Muscle layer of colon (tissue), 2 donors: ENCODE measurements around the gene PDGFA.
A peak's percentile ranks its signal among the peaks of the same experiment; 100 is the strongest.

Experiments
- H3K27ac ChIP-seq: one replicate; pipeline ENCODE4 v1.7.0; 2013; ENCODE audit warnings: low read depth, mild to moderate bottlenecking, low read length, moderate library complexity
- H3K27me3 ChIP-seq, 2 donors: one replicate each; pipeline ENCODE4 v1.7.0; 2013; ENCODE audit warnings: low read length in 2 of 2, mild to moderate bottlenecking in 2 of 2; ENCODE audit not compliant: insufficient read depth in 2 of 2, control insufficient read depth in 1 of 2
- H3K36me3 ChIP-seq: one replicate; pipeline ENCODE4 v1.7.0; 2013; ENCODE audit warnings: mild to moderate bottlenecking, low read length; ENCODE audit not compliant: insufficient read depth
- H3K4me1 ChIP-seq: one replicate; pipeline ENCODE4 v1.7.0; 2013; ENCODE audit warnings: mild to moderate bottlenecking, low read length; ENCODE audit not compliant: insufficient read depth
- H3K4me3 ChIP-seq, 2 donors: one replicate each; pipeline ENCODE4 v1.7.0; 2013; ENCODE audit warnings: low read length in 2 of 2, low read depth in 1 of 2, mild to moderate bottlenecking in 1 of 2, moderate library complexity in 1 of 2
- H3K9ac ChIP-seq: one replicate; pipeline ENCODE4 v1.7.0; 2013; ENCODE audit warnings: low read length
- H3K9me3 ChIP-seq: one replicate; pipeline ENCODE4 v1.7.0; 2013; ENCODE audit warnings: mild to moderate bottlenecking, low read length
- donor health status: abdominal sarcoma.
- donor health status: Adenocarcinoma of cecum.

Gene PDGFA

DNA sequence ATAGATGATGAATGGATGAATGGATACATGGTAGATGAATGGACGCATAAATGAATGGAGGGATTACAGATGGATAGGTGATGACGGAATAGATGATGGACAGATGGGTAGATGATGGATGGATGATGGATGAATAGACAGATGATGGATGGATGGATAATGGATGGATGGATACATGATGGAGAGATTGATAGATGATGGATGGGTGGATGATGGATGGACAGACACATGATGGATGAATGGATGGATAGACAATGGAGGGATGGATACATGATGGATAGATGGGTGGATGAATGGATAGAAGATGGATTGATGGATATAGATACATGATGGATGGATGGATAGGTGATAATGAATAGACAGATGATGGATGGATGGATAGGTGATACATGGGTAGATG lies 8.8 kb upstream of the PDGFA start:
- Histone ChIP-seq H3K27ac (no peak overlapping the region), H3K4me3 (no peak overlapping the region), H3K4me1 (no peaks in the 10 kb centered on the region), H3K27me3 (peaks cover 0 to 7% of the 10 kb centered on the region in 2 donors), H3K9ac (no peak overlapping the region), H3K36me3 (no peaks in the 10 kb centered on the region), H3K9me3 (no peaks in the 10 kb centered on the region)

DNA sequence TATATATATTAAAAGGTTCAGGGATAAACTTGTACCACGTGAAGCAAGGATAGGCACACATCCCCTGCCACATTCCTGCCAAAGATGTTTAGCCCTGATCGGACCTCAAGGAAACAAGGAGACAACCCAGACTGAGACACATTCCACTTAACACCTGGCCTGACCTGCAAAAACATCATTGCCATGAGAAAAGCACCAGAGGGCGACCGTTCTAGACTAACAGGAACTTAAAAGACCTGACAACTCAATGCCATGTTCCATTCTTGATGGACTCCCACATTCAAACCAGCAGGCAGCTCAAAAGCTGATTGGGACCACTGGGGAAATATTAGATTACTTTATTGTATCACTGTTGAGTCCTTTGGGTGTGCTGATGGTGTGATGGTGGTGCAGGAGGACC lies 8.1 kb upstream of the PDGFA start:
- peaks cover 0 to 11% of the 10 kb centered on the region in 2 donors for H3K27me3 ChIP-seq
- H3K9ac ChIP-seq: no peak overlapping the region
- H3K4me1 ChIP-seq: no peaks in the 10 kb centered on the region

DNA sequence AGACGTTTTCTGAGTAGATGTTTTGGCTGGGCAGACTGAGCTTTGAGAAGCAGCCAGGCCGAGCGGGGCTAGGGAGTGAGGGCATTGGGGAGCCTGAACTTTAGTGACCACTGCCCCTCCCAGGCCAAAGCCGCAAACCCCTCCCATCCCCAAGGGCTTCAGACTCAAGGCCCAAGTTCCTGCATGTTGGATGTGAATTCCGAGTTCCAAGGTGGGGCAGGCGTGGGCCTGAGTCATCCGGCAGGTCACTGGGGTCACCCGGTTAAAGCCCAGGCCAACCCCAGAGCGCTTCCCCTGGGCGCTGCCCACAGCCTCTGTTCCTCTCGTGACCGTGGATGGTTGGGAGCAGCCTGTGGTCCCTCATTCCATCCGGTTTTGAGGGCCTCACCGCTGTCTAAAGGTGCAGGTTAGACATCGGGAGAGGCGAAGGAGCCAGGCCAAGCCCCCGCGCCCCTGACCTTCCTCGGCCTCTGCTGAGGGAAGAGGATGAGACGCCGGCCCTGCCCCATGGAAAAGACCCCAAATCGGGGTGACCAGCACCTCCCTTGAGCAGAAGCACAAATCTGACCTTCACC lies 6.9 kb upstream of the PDGFA start:
- no peaks in the 10 kb centered on the region for H3K9me3 ChIP-seq
- H3K27ac ChIP-seq: no peak overlapping the region
- no peak overlapping the region for H3K4me3 ChIP-seq
- H3K9ac ChIP-seq: no peak overlapping the region
- no peaks in the 10 kb centered on the region for H3K36me3 ChIP-seq
- H3K27me3 ChIP-seq: peaks cover 0 to 23% of the 10 kb centered on the region in 2 donors
- peaks cover under 1% of the 10 kb centered on the region for H3K4me1 ChIP-seq

More for the DNA sequence above, 8.1 kb upstream of the PDGFA start:
- no peaks in the 10 kb centered on the region for H3K36me3 ChIP-seq
- no peaks in the 10 kb centered on the region for H3K9me3 ChIP-seq
- no peak overlapping the region for H3K4me3 ChIP-seq
- no peak overlapping the region for H3K27ac ChIP-seq

DNA sequence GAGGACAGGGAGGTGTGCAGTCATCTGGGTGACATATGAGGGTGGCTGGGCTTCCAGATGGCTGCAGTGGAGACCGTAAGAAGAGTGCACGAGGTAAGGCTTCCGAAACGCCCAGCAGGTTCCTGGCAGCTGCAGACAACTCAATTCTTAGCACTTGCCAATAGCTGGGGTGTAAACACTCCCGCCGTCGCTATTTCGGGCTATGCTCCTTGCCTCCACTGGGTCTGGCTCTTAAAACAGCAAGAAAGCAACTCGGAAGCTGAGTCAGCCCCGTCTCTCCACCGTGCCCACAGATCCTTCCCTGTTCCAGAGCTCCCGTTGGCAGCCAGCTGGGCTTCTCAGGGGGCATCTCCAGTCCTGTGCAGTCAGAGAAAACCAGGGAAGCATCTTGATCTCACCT lies 6.1 kb upstream of the PDGFA start:
- H3K9me3 ChIP-seq: no peaks in the 10 kb centered on the region
- H3K36me3 ChIP-seq: no peaks in the 10 kb centered on the region
- H3K4me3 ChIP-seq: no peak overlapping the region
- H3K9ac ChIP-seq: no peak overlapping the region
- H3K27ac ChIP-seq: no peak overlapping the region
- H3K4me1 ChIP-seq: peaks cover 9% of the 10 kb centered on the region
- H3K27me3 ChIP-seq: peaks cover 0 to 31% of the 10 kb centered on the region in 2 donors

DNA sequence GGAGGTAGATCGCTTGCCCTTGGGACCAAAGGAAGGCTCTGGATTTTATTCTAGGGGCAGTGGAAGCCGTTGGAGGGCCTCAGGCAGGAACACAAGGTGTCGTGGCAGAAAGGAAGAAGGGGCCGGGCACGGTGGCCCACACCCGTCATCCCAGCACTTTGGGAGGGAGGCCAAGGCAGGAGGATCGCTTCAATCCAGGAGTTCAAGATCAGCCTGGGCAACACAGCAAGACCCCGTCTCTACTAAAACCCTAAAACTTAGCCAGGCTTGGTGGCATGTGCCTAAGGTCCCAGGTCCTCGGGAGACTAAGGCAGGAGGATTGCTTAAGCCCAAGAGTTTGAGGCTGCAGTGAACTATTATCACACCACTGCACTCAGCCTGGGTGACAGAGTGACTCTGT lies 5.2 kb upstream of the PDGFA start:
- Histone ChIP-seq H3K4me3 (no peak overlapping the region), H3K27me3 (peaks cover 0 to 37% of the 10 kb centered on the region in 2 donors), H3K4me1 (peaks cover 9% of the 10 kb centered on the region), H3K27ac (no peak overlapping the region), H3K9ac (no peak overlapping the region), H3K9me3 (no peaks in the 10 kb centered on the region), H3K36me3 (no peaks in the 10 kb centered on the region)

DNA sequence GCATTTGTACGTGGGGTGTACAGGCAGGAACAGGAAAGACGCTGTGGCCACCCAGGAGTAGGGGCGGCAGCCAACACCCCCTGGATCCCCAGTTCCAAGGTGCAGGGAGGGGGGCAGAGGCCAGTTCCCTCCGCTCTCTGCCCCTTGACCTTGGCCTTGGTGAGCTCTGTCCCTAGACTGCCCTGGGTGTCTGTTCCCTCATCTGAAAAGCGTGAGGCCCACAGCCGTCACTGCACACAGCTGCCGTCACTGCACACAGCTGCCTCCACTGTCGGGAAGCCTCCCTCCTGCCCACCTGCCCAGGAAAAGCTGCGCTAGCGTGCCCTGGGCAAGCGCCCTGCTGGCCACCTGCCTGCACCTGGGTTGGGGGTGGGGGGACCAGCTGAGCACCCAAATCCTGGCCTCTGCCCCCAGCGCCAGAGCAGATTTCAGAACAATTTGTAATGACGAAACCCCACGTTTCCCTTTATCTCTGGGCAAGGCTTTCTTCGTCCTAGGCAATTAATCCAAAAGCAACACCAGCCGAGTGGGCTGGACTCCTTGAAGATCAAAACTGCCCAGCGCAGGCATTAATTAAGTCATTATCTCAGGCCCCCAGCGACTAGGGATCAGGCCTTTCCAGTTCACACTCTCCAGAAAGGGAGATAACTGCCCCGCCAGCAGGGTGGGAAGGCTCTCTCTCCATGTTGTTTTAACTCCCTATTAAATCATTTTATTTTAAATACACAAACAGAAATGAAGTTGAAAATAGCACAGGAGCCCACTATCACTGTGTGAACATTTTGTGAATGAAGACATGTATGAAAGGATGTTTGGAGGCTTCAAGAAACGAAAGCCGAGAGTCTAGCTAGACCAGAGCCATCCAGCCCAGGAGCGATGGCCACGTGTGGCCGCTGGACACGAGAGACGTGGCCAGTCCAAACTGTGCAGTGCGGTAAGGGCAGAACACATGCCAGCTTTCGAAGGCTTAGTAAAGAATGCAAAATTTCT lies 4.0 kb upstream of the PDGFA start:
- no peak overlapping the region for H3K9ac ChIP-seq
- no peaks in the 10 kb centered on the region for H3K36me3 ChIP-seq
- H3K9me3 ChIP-seq: no peaks in the 10 kb centered on the region
- H3K4me1 ChIP-seq: peaks cover 9% of the 10 kb centered on the region
- H3K27me3 ChIP-seq: peaks cover 0 to 37% of the 10 kb centered on the region in 2 donors
- H3K27ac ChIP-seq: no peak overlapping the region
- no peak overlapping the region for H3K4me3 ChIP-seq

DNA sequence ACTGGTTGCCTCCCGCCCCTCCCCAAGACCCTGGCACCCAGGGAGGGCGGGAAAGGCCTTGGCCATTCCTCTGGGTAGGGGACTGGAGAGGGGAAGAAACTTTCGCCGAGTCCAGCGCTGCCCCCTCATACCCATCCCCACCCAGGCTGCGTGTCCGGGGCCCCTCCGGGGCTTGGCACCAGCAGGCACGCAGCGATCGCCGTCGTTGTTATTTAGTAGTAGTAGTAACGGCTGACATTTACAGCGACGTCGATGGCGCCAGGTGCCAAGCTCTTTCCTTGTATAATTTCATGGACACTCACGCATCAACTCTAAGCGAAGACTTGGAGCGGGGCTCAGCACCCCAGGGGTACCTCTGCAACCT lies 3.3 kb upstream of the PDGFA start:
- H3K4me3 ChIP-seq: no peak overlapping the region

DNA sequence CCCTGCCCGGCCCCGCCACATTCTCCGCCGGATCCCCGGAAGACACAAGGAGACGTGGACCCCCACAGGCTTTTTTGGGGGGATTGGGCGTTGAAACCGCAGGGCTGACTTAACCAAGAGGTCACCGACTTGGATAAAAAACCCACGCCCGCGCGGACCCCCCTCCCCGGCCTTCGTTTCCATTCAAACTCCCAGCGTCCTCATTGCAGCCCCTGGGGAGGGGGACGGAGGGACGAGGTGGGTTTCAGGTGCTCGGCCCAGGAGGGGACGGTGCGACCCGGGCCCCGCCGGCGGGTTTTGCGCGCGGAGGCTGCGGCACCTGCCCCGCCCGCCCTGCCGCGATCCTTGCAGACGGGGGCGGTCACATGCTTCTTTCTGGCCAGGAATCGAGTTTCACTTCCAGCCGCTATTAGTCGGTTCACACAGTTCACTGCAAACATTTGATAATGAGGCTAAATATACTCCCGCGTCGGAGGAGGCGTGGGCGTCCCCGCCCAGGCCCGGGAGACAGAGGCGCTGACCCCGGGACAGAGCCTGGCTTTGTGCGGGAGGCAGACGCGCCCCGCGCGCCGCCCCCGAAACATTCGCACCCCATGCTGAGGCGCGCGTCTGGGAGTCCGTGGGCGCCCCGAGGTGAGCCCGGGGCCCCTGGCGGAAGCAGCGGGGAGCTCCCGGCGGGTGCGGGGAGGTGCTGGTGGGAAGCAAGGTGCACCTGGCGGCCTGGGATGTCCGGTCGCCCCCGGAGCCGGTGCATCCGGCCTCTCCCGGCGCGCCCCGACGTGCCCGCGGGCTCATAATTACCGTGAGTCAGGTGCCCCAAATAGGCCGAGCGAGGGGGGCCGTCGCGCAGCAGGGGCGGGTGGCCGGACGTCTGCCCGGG lies 2.7 kb upstream of the PDGFA start:
- Histone ChIP-seq H3K9me3 (no peaks in the 10 kb centered on the region), H3K4me3 (peak overlapping the region; percentile 47 to 61), H3K27me3 (peaks cover 0 to 33% of the 10 kb centered on the region in 2 donors), H3K36me3 (no peaks in the 10 kb centered on the region), H3K27ac (no peak overlapping the region), H3K9ac (no peak overlapping the region), H3K4me1 (peaks cover 9% of the 10 kb centered on the region)

More for the DNA sequence above, 3.3 kb upstream of the PDGFA start:
- Histone ChIP-seq H3K27ac (no peak overlapping the region), H3K27me3 (peaks cover 0 to 34% of the 10 kb centered on the region in 2 donors), H3K36me3 (no peaks in the 10 kb centered on the region), H3K9me3 (no peaks in the 10 kb centered on the region), H3K9ac (no peak overlapping the region), H3K4me1 (peaks cover 9% of the 10 kb centered on the region)

DNA sequence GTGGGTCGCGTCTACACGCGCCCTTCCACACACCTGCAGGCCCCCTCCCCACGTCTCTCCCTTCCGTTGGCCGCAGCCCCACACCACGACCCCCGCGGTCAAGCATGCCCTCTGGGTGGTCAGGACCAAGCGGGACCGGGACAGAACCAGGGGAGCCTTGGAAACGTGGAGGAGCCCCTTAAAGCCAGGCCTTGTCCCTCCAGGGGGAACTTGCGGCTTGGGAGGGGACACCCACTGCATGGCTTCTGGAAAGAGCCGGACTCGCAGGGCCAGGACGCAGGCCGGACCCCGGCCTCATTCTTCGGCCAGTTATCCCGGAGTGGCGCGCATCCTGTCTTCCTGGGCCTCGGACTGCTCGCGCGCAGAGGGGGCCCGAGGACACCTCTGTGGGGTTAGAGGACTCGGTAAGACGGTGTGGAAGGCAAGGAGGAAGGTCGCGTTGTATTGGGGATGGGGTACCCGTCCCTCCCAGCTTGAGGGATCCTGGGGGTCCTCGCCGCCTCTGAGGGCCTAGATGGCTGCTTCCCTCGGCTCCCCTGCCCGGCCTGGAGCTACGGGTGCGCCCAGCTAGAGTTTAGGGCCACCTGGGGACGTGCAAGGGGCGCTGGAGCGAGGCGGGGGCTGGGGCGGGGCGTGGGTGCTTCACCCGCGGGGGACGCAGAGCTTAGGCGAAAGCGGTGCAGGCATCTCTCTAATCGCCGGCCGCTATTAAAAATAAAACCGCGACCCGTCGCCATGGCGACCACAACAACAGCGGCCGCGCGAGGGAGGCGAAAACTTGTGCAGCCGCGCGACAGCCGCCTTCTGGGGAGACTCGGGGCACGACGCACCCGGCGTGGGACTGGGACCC lies 1.8 kb upstream of the PDGFA start:
- no peak overlapping the region for H3K9ac ChIP-seq
- H3K9me3 ChIP-seq: no peaks in the 10 kb centered on the region
- H3K4me3 ChIP-seq: peak overlapping the region; percentile 47 to 61
- no peaks in the 10 kb centered on the region for H3K36me3 ChIP-seq
- no peak overlapping the region for H3K27ac ChIP-seq
- H3K4me1 ChIP-seq: peaks cover 9% of the 10 kb centered on the region
- H3K27me3 ChIP-seq: peaks cover 0 to 33% of the 10 kb centered on the region in 2 donors

DNA sequence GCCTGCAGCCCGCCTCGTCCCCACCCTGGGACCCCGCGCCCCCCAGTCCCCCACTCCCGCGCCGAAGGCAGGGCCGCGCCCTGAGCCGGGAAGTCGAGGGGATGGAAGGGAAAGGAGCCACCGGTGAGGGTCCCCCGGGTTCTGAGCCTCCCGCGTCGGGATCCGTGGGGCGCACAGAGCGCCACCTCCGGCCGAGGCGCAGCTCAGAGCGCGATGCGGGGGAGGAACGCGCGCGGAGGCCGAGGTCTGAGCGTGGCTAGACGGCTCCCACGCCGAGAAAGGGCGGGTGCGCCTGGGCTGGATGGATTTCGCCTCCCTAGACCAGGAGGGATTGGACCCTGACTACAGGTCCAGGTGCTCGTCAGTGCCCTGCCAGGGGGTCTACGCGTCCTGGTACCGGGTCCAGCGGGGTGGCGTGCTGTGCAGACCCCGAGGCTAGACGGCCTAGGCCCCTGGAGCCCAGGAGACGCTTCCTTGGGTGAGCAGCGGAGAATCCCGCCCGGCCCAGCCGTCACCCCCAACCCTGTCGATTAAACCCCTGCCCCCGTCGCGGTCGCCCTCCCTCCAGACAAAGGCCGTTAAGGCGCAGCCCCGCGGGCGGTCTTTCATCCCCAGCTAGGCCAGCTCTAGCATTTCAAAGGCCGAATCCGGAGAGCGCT lies 986 bp upstream of the PDGFA start:
- H3K9me3 ChIP-seq: no peaks in the 10 kb centered on the region
- H3K4me1 ChIP-seq: peaks cover 14% of the 10 kb centered on the region
- H3K36me3 ChIP-seq: no peaks in the 10 kb centered on the region
- H3K4me3 ChIP-seq: peak overlapping the region in 1 of 2 donors; percentile 31
- peak overlapping the region; percentile 68 for H3K27ac ChIP-seq
- no peak overlapping the region for H3K9ac ChIP-seq
- H3K27me3 ChIP-seq: peaks cover 0 to 33% of the 10 kb centered on the region in 2 donors
